Measurements from ENCODE around the gene DHRSX. TPM values are rescaled to one million over a fixed set of nuclear protein-coding genes. Genes with fewer than 3 reads are reported as not detected.

DHRSX gene
- total RNA-seq, 2 donors from 2014 or later, result 24.2 to 37.1 TPM

- no peaks in the 10 kb centered on the region for H3K9me3 ChIP-seq
- no peak overlapping the region for H3K27ac ChIP-seq
- TF ChIP-seq POLR2AphosphoS5 (IDR thresholded peaks at IDR 0.05) (no peak), CTCF (IDR thresholded peaks at IDR 0.05) (no peak), POLR2A (IDR thresholded peaks at IDR 0.05) (no peak)
- H3K36me3 ChIP-seq, result no peaks in the 10 kb centered on the region
- no peak overlapping the region for H3K4me3 ChIP-seq
- no peak for DNase-seq (ENCODE audit: low spot score)
- no peaks in the 10 kb centered on the region for H3K27me3 ChIP-seq (replicated peaks; ENCODE audit: insufficient read depth)
- WGBS, result 95% methylated on average over 25 of the region's 25 CpGs
- H3K4me1 ChIP-seq (replicated peaks), result no peaks in the 10 kb centered on the region
- intact Hi-C loops (cut with DNase I), result loop anchor here (2.0 kb wide), 1 partner anchor 41 kb away; no protein-coding TSS in a partner anchor
Observed at GRCh38 chrX:2185341-2186082, 315.3 kb downstream of the DHRSX start.

- 98% methylated on average over 1 of the region's 1 CpG for WGBS
- TF ChIP-seq CTCF (IDR thresholded peaks at IDR 0.05) (no peak), POLR2A (IDR thresholded peaks at IDR 0.05) (no peak), POLR2AphosphoS5 (IDR thresholded peaks at IDR 0.05) (no peak)
- intact Hi-C loops (cut with DNase I), result loop anchor here (2.0 kb wide), 1 partner anchor 39 kb away; no protein-coding TSS in a partner anchor
Observed at GRCh38 chrX:2184089-2184488, 316.7 kb downstream of the DHRSX start.

GRCh38 chrX:2183193-2183725 is 317.5 kb downstream of the DHRSX start:
- 83% methylated on average over 14 of the region's 14 CpGs for WGBS

More at GRCh38 chrX:2184089-2184488, 316.7 kb downstream of the DHRSX start:
- no peak for DNase-seq (ENCODE audit: low spot score)
- no peaks in the 10 kb centered on the region for H3K9me3 ChIP-seq
- H3K36me3 ChIP-seq, result no peaks in the 10 kb centered on the region
- no peak overlapping the region for H3K27ac ChIP-seq
- H3K4me1 ChIP-seq (replicated peaks), result no peaks in the 10 kb centered on the region
- H3K27me3 ChIP-seq (replicated peaks; ENCODE audit: insufficient read depth), result no peaks in the 10 kb centered on the region
- H3K4me3 ChIP-seq, result no peak overlapping the region

GRCh38 chrX:2177541-2177940 is 323.2 kb downstream of the DHRSX start:
- H3K4me3 ChIP-seq, result no peak overlapping the region
- no peaks in the 10 kb centered on the region for H3K36me3 ChIP-seq
- 96% methylated on average over 14 of the region's 14 CpGs for WGBS
- no peaks in the 10 kb centered on the region for H3K9me3 ChIP-seq
- H3K4me1 ChIP-seq (replicated peaks), result no peaks in the 10 kb centered on the region
- no peak for DNase-seq (ENCODE audit: low spot score)
- TF ChIP-seq POLR2A (IDR thresholded peaks at IDR 0.05) (no peak), POLR2AphosphoS5 (IDR thresholded peaks at IDR 0.05) (no peak), CTCF (IDR thresholded peaks at IDR 0.05) (no peak)
- intact Hi-C loops (cut with DNase I), result no loop called here
- H3K27ac ChIP-seq, result no peak overlapping the region
- H3K27me3 ChIP-seq (replicated peaks; ENCODE audit: insufficient read depth), result no peaks in the 10 kb centered on the region

More at GRCh38 chrX:2183193-2183725, 317.5 kb downstream of the DHRSX start:
- Histone ChIP-seq H3K4me1 (replicated peaks) (no peaks in the 10 kb centered on the region), H3K27me3 (replicated peaks; ENCODE audit: insufficient read depth) (no peaks in the 10 kb centered on the region), H3K36me3 (no peaks in the 10 kb centered on the region), H3K27ac (no peak overlapping the region), H3K4me3 (no peak overlapping the region), H3K9me3 (no peaks in the 10 kb centered on the region)
- no peak for TF ChIP-seq POLR2A (IDR thresholded peaks at IDR 0.05)
- no peak for TF ChIP-seq CTCF (IDR thresholded peaks at IDR 0.05)
- no peak for TF ChIP-seq POLR2AphosphoS5 (IDR thresholded peaks at IDR 0.05)
- intact Hi-C loops (cut with DNase I), result no loop called here
- no peak for DNase-seq (ENCODE audit: low spot score)

GRCh38 chrX:2176733-2177132 is 324.0 kb downstream of the DHRSX start:
- TF ChIP-seq CTCF (IDR thresholded peaks at IDR 0.05) (no peak), POLR2AphosphoS5 (IDR thresholded peaks at IDR 0.05) (no peak)
- intact Hi-C loops (cut with DNase I), result no loop called here
- no peaks in the 10 kb centered on the region for H3K27me3 ChIP-seq (replicated peaks; ENCODE audit: insufficient read depth)

More at GRCh38 chrX:2176733-2177132, 324.0 kb downstream of the DHRSX start:
- H3K27ac ChIP-seq, result no peak overlapping the region
- 63% methylated on average over 5 of the region's 5 CpGs for WGBS
- no peaks in the 10 kb centered on the region for H3K9me3 ChIP-seq
- no peak overlapping the region for H3K4me3 ChIP-seq
- H3K36me3 ChIP-seq, result no peaks in the 10 kb centered on the region
- DNase-seq (ENCODE audit: low spot score), result no peak
- no peaks in the 10 kb centered on the region for H3K4me1 ChIP-seq (replicated peaks)

All from prostate gland (tissue), 2 donors.